IPS-NIHi7 (cell line): Measurements from ENCODE around the gene LORICRIN.

Source experiments
- DNase-seq: peaks from one replicate; pipeline ENCODE4 v3.0.0; 2012; ENCODE audit warnings: mixed read lengths; ENCODE audit errors: extremely low spot score

LORICRIN gene

DNA sequence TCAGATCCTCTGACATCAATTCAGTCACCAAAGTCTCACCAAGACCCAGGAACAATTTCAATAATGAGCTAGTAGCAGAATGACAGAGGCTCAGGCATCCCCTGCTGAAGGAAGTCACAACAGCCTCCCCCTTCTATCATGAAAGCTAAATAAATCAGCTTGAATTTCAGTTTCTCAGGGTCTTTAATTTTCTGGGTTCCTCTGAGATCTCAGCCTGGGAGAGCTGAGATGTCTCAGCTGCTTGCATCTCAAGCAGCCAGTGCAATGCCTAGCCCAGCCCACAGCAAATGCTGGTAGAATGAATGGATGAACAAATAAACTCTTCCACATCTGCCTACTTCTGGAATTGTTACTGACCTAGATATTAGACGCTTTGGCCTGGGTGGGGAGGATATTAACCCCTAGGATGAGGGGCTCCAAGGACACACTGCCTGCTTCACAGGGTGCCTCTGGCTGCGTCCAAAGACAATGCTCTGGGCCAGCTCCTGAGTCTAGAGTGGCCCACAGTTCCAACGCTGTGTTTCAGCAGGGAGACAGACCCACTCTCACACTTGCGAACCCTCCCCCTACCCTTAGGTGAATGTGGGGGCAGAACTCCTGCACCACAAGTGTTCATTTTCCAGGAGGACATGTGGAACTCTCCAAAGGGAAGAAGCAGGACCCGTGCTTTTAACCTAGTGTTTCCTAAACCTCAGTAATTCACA lies 11.2 kb upstream of the LORICRIN start:
- no peak for DNase-seq

DNA sequence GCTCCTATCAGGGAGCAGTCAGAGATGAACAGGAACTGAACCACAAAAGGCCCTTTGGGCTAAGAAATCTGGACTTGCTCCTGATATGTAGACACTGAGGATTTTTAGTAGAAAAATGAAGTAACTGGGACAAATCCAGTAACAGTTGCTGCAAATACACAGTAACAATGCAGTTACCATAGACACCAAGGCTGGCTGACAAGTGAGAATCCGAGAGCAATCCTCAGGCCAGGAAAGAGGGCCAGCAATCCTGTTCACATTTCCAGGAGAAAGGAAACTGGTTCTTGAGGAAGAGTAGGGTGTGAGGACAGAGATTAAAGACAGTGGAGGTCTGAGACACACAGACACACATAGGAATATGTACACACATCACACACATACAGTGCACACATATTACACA lies 9.3 kb upstream of the LORICRIN start:
- no peak for DNase-seq

DNA sequence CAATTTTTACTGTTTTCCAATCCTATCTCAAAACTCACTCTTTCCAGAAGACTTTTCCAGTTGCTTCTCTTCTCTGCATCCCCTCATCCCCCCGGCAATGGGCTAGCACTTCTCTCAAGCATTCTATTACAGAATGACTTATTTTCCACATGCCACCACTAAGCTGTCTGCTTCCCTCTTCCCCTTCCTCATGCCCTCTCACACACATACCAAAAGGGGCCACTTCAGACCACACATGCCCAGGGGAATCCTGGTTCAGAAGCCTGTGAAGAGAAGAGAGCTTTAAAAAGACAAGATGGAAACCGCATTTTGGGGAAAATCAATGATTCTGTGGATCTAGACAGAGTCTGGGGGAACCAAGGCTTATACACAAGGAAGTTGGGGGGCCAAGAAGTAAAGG lies 8.4 kb upstream of the LORICRIN start:
- no peak for DNase-seq

DNA sequence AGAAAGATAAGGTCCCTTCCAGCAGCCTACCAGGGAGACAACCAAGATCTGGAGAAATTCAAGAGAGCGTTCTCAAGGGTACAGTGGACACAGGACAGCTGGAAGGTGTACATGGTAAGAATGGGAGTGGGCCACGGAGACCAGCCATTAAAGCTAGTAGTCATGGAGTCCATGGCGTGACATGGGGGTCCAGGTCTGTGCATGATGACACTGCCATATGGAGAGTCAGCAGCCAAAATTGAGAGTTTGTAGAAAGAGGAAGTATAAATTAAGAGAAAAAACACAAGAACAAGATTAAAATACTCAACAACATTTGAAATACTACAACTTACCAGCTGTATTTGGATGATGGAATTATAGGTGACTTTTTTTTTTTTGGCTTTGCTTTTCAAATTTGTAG lies 7.9 kb upstream of the LORICRIN start:
- no peak for DNase-seq

GRCh38 chr1:153251988-153252387 lies 7.5 kb upstream of the LORICRIN start:
- no peak for DNase-seq

- DNase-seq = no peak
Observed at GRCh38 chr1:153253076-153253475, 6.4 kb upstream of the LORICRIN start.

- DNase-seq = no peak
Observed at GRCh38 chr1:153253693-153254092, 5.8 kb upstream of the LORICRIN start.

GRCh38 chr1:153260585-153261280 lies 1.2 kb downstream of the LORICRIN start:
- DNase-seq = peak; percentile 46

DNA sequence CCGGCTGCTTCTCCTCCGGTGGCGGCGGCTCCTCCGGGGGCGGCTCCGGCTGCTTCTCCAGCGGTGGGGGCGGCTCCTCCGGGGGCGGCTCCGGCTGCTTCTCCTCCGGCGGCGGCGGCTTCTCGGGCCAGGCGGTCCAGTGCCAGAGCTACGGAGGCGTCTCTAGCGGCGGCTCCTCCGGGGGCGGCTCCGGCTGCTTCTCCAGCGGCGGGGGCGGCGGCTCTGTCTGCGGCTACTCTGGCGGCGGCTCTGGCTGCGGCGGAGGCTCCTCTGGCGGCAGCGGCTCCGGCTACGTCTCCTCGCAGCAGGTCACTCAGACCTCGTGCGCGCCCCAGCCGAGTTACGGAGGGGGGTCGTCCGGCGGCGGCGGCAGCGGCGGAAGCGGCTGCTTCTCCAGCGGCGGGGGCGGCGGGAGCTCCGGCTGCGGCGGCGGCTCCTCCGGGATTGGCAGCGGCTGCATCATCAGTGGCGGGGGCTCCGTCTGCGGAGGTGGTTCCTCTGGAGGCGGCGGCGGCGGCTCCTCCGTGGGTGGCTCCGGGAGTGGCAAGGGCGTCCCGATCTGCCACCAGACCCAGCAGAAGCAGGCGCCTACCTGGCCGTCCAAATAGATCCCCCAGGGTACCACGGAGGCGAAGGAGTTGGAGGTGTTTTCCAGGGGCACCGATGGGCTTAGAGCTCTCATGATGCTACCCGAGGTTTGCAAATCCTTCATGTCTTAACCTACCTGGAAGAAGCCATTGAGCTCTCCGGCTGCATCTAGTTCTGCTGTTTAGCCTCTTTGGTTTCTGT lies 2.0 kb downstream of the LORICRIN start:
- DNase-seq = peak; percentile 64

DNA sequence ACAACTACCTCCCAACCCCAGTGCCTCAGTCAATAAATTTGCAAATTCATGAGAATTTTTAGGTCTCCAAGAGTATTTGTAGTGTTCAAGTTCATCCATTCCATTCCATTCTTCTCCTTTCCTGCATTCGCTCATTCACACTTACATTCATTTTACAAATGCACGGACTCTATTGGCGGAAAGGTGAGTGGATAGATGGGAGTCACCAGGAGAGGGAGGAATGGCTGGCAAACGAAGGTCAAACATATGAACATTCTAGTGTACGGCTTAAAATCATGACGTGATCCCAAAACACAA lies 2.5 kb downstream of the LORICRIN start:
- DNase-seq = no peak

- DNase-seq = no peak
Observed at GRCh38 chr1:153262462-153263157, 3.1 kb downstream of the LORICRIN start.

DNA sequence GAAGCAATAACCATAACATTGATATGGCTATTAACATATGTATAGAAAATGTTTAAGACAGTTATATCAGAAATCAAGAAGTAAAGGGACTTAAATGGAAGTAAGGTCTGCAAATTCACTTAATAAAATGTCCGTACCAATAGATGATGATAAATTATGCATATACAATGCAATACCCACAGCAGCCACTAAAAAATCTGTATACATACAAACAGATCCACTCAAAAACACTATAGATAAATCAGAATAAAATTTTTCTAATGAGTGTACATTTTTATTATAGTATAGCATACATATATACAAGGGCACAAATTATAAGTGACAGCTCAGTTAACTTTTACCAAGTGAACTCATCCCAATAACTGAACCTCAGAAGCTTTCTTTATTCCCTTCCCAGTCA lies 6.0 kb downstream of the LORICRIN start:
- DNase-seq = no peak

GRCh38 chr1:153271711-153272110 lies 12.2 kb downstream of the LORICRIN start:
- no peak for DNase-seq

DNA sequence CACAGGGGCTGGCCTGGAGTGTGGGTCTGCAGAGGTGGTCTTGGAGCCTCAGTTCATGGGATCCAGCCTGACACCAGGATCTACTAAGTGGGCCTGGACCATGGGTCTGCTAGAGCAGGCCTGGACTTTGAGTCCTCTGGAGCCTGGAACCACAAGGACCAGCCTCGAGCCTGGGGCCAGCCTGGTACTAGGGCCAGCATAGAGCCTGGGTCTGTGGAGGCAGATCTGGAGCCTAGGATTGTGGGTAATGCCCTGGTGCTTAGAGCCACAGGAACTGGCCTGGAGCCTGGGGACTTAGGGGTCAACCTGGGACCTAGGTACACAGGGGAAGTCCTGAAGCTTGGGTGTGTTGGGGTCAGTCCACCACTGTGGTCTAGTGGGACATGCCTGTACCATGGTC lies 12.7 kb downstream of the LORICRIN start:
- no peak for DNase-seq

DNA sequence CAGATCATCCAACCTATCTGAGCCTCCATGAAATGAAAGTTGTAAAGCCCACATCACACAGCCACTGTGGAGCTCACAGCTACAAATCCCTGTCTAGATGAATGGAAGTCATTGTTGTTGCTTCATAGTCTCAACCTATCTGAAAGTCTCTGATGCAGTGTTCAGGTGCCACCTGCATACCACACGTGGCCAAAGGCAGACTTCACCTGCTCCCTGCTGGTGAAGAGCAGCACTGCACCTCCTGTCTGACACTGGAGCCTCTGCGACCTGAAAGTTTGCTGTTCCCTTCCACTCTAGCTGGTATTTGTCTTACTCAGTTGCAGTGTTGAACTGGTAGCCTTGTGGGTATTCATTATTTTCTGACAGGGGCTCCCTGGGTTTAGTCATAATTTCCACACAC lies 18.4 kb downstream of the LORICRIN start:
- peak; percentile 79 for DNase-seq

DNA sequence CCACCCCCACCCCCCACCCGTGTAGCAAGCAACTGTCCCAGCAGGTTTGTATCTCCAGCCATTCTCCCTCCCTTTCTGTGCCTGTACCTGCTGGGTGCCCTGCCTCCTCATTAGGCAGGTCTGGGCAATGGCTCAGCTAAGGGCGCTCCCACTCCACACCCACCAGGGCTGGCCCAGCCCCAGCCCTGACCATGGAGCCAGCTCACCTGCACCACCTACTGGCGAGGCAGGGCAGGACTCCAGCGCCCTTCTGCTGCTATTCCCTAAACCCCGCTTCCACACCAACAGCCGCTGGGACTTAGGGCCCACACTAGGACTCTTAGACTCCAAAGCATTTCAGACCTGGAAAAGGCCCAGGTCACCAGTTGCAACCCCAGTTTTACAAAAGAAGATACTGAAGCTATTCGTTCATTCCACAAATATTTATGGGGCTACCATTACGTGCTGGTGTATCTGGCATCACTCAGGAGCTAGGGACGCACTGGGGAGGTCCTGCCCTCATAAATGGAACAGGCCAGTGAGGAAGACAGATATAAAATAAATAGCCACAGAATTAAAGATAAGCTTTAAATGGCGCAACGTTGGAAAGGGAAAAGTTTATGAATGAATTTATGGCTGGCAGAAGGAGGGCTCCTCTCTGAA lies 29.3 kb downstream of the LORICRIN start:
- DNase-seq = peak; percentile 89

GRCh38 chr1:153291514-153291913 lies 32.0 kb downstream of the LORICRIN start:
- DNase-seq = no peak

GRCh38 chr1:153292185-153292584 lies 32.7 kb downstream of the LORICRIN start:
- DNase-seq = no peak

DNA sequence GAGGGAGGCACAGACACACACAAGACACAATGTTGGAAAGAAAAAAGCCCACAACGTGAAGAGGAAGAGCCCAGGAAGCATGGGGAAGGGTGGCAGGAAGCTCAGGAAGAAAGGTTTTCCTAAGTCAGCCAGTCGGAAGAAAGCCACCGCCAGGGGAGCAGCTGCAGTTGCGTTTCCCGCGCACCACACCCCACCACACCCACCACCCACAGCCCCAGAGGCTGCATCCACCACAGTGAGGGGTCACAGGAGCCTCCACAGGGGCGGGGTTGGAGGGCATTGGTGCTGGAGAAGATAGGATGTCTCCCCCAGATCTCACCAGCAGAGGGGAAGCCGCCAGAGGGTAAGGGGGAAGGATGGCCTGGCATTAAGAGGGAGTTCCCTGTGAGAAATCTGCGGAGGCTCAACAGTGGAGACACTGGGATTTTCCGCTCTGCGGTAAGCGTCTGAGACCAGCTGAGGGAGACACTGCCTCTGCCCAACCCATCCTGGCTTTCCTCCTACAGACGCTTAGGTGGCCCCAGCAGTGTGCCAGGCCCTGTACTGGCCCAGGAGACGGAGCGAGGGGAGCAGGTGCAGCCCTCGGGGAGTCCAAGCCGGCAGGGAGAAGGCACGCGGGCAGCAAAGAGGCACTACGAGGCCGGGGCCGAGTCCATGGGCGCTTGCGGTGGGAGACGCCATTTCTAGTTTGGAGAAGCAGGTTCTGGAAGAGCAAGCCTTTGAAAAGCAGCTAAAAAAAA lies 33.4 kb downstream of the LORICRIN start:
- peak; percentile 47 for DNase-seq

- no peak for DNase-seq
Observed at GRCh38 chr1:153293480-153293775, 33.9 kb downstream of the LORICRIN start.

DNA sequence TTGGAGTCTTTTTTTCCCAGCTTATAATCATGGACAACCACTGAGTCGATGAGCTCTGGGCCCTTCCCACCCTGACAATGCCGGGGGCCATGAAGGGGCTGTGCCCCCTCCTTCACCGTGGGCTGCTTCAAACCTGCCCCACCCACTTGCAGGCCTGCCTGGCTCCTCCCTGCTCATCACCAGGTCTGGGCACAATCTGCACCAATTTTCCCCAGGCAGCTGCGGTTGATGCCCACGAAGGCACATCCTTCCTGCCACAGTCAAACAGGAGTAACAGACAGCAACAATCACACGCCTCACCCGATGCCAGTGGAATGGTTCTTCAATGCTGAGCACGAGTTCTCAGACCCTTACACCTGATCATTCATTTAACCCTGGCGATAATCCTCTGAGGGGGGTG lies 34.4 kb downstream of the LORICRIN start:
- no peak for DNase-seq
